ENCODE measurements around the gene IFNL1. TPM values are rescaled to one million over a fixed set of nuclear protein-coding genes. Genes with fewer than 3 reads are reported as not detected.

The IFNL1 gene
- total RNA-seq (not detected), polyA plus RNA-seq (1 to 10 TPM in 1 of 2 donors, not detected in 1; 1.6 TPM)

DNA sequence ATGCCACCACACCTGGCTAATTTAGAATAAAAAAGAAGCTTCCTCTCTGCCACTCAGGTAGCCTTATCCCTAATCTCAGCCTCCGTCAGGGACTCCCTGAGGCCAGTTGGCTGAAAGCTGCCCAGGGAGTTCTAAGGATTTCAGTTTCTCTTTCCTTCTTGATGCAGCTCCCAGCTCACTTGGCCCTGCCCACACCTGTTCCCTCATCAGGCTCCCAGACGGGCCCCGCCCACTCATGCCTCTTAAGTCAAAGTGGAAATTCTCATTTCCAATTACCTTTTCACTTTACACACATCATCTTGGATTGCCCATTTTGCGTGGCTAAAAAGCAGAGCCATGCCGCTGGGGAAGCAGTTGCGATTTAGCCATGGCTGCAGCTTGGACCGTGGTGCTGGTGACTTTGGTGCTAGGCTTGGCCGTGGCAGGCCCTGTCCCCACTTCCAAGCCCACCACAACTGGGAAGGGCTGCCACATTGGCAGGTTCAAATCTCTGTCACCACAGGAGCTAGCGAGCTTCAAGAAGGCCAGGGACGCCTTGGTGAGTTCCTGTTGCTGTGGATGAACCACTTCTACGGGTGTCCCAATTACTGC is at the start of gene IFNL1:
Gene IFNL1 (plus strand): TSS at position 353 of the 591 bp plus-strand sequence. CDS start 15 bp downstream, at position 368.
- ChIA-PET CTCF (ENCODE audit: partially characterized antibody) (no interaction called here), POLR2A (ENCODE audit: partially characterized antibody) (interaction anchor here (1.1 kb wide), 1 partner anchor 46 kb away, joined by 3 read pairs; the partner anchor contains the start of gene SAMD4B)
- no peak within 1 kb of the TSS for H3K27ac ChIP-seq (ENCODE audit: low read depth, low read length)

DNA sequence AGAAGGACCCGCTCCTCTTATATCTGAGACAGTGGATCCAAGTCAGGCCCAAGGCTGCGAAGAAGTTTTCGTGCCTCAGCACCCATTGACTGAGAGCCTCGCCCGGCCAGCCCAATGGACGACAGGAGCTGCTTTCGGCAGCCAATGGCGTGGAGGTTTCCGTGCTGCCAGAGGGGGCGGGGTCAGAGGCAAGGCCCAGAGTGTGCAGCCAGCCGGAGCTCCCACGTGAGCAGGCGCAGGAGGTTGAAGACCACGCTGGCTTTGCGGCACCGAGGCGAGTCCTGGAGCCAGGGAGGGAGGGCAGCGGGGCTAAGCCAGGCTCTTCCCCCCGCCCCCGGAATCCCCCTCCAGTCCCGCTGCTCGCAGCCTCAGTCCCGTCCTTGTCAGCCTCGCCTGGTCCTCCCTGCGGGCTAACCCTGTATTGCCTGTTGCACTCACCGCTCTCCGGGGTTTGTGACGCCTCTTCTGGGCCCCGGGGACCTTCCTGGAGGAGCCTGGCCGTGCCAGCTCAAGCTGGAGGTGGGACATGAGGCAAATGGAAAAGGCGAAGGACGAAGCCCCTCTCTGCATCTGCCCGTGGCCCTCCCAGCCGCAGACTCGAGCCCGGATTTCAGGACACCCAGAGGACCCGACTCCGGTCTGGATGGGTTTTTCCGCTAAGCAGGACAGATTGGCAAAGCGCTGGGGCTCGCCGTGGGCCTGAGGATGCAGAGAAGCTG is 49.1 kb upstream of the IFNL1 start:
- POLR2A ChIA-PET (ENCODE audit: partially characterized antibody) = interaction anchor here (0.8 to 1.0 kb wide), 2 partner anchors 120 to 144 kb away, joined by 3 read pairs; partner anchors contain the start of genes MED29 and PAF1
- H3K27me3 Mint-ChIP-seq = peaks cover 1 to 4% of the 10 kb centered on the region in 2 donors
- Histone ChIP-seq H3K36me3 (ENCODE audit: insufficient read depth, low read length) (no peaks in the 10 kb centered on the region), H3K4me1 (ENCODE audit: insufficient read depth, low read length) (no peaks in the 10 kb centered on the region), H3K9me3 (ENCODE audit: control insufficient read depth in 1 of 2, low read length in 2 of 2) (no peaks in the 10 kb centered on the region), H3K27ac (ENCODE audit: low read depth, low read length) (no peak overlapping the region), H3K27me3 (ENCODE audit: insufficient read depth, low read length) (no peaks in the 10 kb centered on the region), H3K4me3 (ENCODE audit: low read length in 2 of 2) (no peak overlapping the region)
- intact Hi-C loops (cut with micrococcal nuclease) = no loop called here
- H3K4me3 Mint-ChIP-seq = peak overlapping the region; percentile 36 to 73 (median 56)
- CTCF ChIA-PET (ENCODE audit: partially characterized antibody) = no interaction called here
- H3K9me3 Mint-ChIP-seq = no peaks in the 10 kb centered on the region
- DNase-seq = peak in 3 of 5 donors; percentile 22 to 56 (median 30)
- H3K36me3 Mint-ChIP-seq = no peaks in the 10 kb centered on the region
- peaks cover 0 to 4% (median 3%) of the 10 kb centered on the region in 4 donors for H3K4me1 Mint-ChIP-seq
- H3K27ac Mint-ChIP-seq = no peak overlapping the region

More for the DNA sequence above, at the start of gene IFNL1:
- no peaks in the 10 kb centered on the region for H3K9me3 ChIP-seq (ENCODE audit: control insufficient read depth in 1 of 2, low read length in 2 of 2)
- peaks cover 0 to 1% (median 0%) of the 10 kb centered on the region in 8 donors for H3K9me3 Mint-ChIP-seq
- no peak within 1 kb of the TSS for H3K4me3 ChIP-seq (ENCODE audit: low read length in 2 of 2)
- intact Hi-C loops (cut with micrococcal nuclease) = no loop called here
- no peaks in the 10 kb centered on the region for H3K27me3 ChIP-seq (ENCODE audit: insufficient read depth, low read length)
- H3K27ac Mint-ChIP-seq = peak within 1 kb of the TSS in 3 of 7 donors; percentile 54 to 84 (median 74)
- peaks cover 2 to 4% of the 10 kb centered on the region in 2 donors for H3K27me3 Mint-ChIP-seq
- peaks cover 15% of the 10 kb centered on the region for H3K4me1 ChIP-seq (ENCODE audit: insufficient read depth, low read length)
- H3K4me1 Mint-ChIP-seq = peaks cover 10 to 33% (median 20%) of the 10 kb centered on the region in 4 donors
- DNase-seq = no peak
- no peaks in the 10 kb centered on the region for H3K36me3 Mint-ChIP-seq
- no peaks in the 10 kb centered on the region for H3K36me3 ChIP-seq (ENCODE audit: insufficient read depth, low read length)
- peak within 1 kb of the TSS in 2 of 8 donors; percentile 31 to 46 for H3K4me3 Mint-ChIP-seq

- no peaks in the 10 kb centered on the region for H3K36me3 Mint-ChIP-seq
- H3K27me3 Mint-ChIP-seq = peaks cover 1 to 4% of the 10 kb centered on the region in 2 donors
- ChIA-PET CTCF (ENCODE audit: partially characterized antibody) (no interaction called here), POLR2A (ENCODE audit: partially characterized antibody) (interaction anchor here (0.8 to 1.0 kb wide), 2 partner anchors 121 to 143 kb away, joined by 3 read pairs; partner anchors contain the start of genes MED29 and PAF1)
- no peaks in the 10 kb centered on the region for H3K9me3 Mint-ChIP-seq
- DNase-seq = peak in 2 of 5 donors; percentile 14 to 17
- Histone ChIP-seq H3K4me3 (ENCODE audit: low read length in 2 of 2) (no peak overlapping the region), H3K4me1 (ENCODE audit: insufficient read depth, low read length) (no peaks in the 10 kb centered on the region), H3K27ac (ENCODE audit: low read depth, low read length) (no peak overlapping the region), H3K36me3 (ENCODE audit: insufficient read depth, low read length) (no peaks in the 10 kb centered on the region), H3K9me3 (ENCODE audit: control insufficient read depth in 1 of 2, low read length in 2 of 2) (no peaks in the 10 kb centered on the region), H3K27me3 (ENCODE audit: insufficient read depth, low read length) (no peaks in the 10 kb centered on the region)
- intact Hi-C loops (cut with micrococcal nuclease) = no loop called here
- no peak overlapping the region for H3K27ac Mint-ChIP-seq
- H3K4me3 Mint-ChIP-seq = peak overlapping the region in 2 of 8 donors; percentile 13 to 27
- H3K4me1 Mint-ChIP-seq = peaks cover 0 to 7% (median 3%) of the 10 kb centered on the region in 4 donors
These were observed 48.2 kb upstream of the IFNL1 start for GRCh38 chr19:39247701-39248664.

- no peak within 1 kb of the TSS for H3K27ac ChIP-seq (ENCODE audit: low read depth, low read length)
- intact Hi-C loops (cut with micrococcal nuclease) = no loop called here
- no peaks in the 10 kb centered on the region for H3K9me3 ChIP-seq (ENCODE audit: control insufficient read depth in 1 of 2, low read length in 2 of 2)
- Mint-ChIP-seq H3K4me1 (peaks cover 0 to 7% (median 3%) of the 10 kb centered on the region in 4 donors), H3K27me3 (peaks cover 1 to 4% of the 10 kb centered on the region in 2 donors), H3K27ac (no peak within 1 kb of the TSS), H3K9me3 (no peaks in the 10 kb centered on the region), H3K4me3 (peak within 1 kb of the TSS in 4 of 8 donors; percentile 13 to 56 (median 32)), H3K36me3 (no peaks in the 10 kb centered on the region)
- H3K36me3 ChIP-seq (ENCODE audit: insufficient read depth, low read length) = no peaks in the 10 kb centered on the region
- H3K27me3 ChIP-seq (ENCODE audit: insufficient read depth, low read length) = no peaks in the 10 kb centered on the region
- ChIA-PET POLR2A (ENCODE audit: partially characterized antibody) (no interaction called here), CTCF (ENCODE audit: partially characterized antibody) (interaction anchor here (1.2 kb wide), 1 partner anchor 49 kb away, joined by 3 read pairs; no protein-coding TSS in a partner anchor)
- H3K4me3 ChIP-seq (ENCODE audit: low read length in 2 of 2) = no peak within 1 kb of the TSS
- DNase-seq = no peak
- H3K4me1 ChIP-seq (ENCODE audit: insufficient read depth, low read length) = no peaks in the 10 kb centered on the region
These were observed 47.4 kb upstream of the IFNL1 start, which contains the start of gene IFNL4 for GRCh38 chr19:39248806-39249205. Gene IFNL4, minus strand, starts transcription at chr19:39248856.

- intact Hi-C loops (cut with micrococcal nuclease) = no loop called here
- Histone ChIP-seq H3K27ac (ENCODE audit: low read depth, low read length) (no peak overlapping the region), H3K27me3 (ENCODE audit: insufficient read depth, low read length) (no peaks in the 10 kb centered on the region), H3K36me3 (ENCODE audit: insufficient read depth, low read length) (no peaks in the 10 kb centered on the region), H3K4me3 (ENCODE audit: low read length in 2 of 2) (no peak overlapping the region), H3K9me3 (ENCODE audit: control insufficient read depth in 1 of 2, low read length in 2 of 2) (no peaks in the 10 kb centered on the region), H3K4me1 (ENCODE audit: insufficient read depth, low read length) (no peaks in the 10 kb centered on the region)
- H3K4me1 Mint-ChIP-seq = peaks cover 0 to 7% (median 3%) of the 10 kb centered on the region in 4 donors
- POLR2A ChIA-PET (ENCODE audit: partially characterized antibody) = no interaction called here
- no peak overlapping the region for H3K27ac Mint-ChIP-seq
- no peak for DNase-seq
- H3K36me3 Mint-ChIP-seq = no peaks in the 10 kb centered on the region
- CTCF ChIA-PET (ENCODE audit: partially characterized antibody) = no interaction called here
- no peak overlapping the region for H3K4me3 Mint-ChIP-seq
- H3K27me3 Mint-ChIP-seq = peaks cover 1 to 4% of the 10 kb centered on the region in 2 donors
- H3K9me3 Mint-ChIP-seq = no peaks in the 10 kb centered on the region
These were observed 45.1 kb upstream of the IFNL1 start for GRCh38 chr19:39251081-39251480.

- intact Hi-C loops (cut with micrococcal nuclease) = no loop called here
These were observed 44.4 kb upstream of the IFNL1 start for GRCh38 chr19:39251846-39252245.

More at GRCh38 chr19:39251846-39252245, 44.4 kb upstream of the IFNL1 start:
- ChIA-PET POLR2A (ENCODE audit: partially characterized antibody) (no interaction called here), CTCF (ENCODE audit: partially characterized antibody) (no interaction called here)
- no peak for DNase-seq
- Histone ChIP-seq H3K36me3 (ENCODE audit: insufficient read depth, low read length) (no peaks in the 10 kb centered on the region), H3K27me3 (ENCODE audit: insufficient read depth, low read length) (no peaks in the 10 kb centered on the region), H3K4me1 (ENCODE audit: insufficient read depth, low read length) (no peaks in the 10 kb centered on the region), H3K9me3 (ENCODE audit: control insufficient read depth in 1 of 2, low read length in 2 of 2) (no peaks in the 10 kb centered on the region), H3K27ac (ENCODE audit: low read depth, low read length) (no peak overlapping the region), H3K4me3 (ENCODE audit: low read length in 2 of 2) (no peak overlapping the region)
- peaks cover 0 to 4% (median 0%) of the 10 kb centered on the region in 8 donors for H3K9me3 Mint-ChIP-seq
- H3K36me3 Mint-ChIP-seq = no peaks in the 10 kb centered on the region
- H3K27me3 Mint-ChIP-seq = peaks cover 5 to 8% of the 10 kb centered on the region in 2 donors
- peak overlapping the region in 2 of 7 donors; percentile 3 to 83 for H3K27ac Mint-ChIP-seq
- no peak overlapping the region for H3K4me3 Mint-ChIP-seq
- H3K4me1 Mint-ChIP-seq = peaks cover 0 to 7% (median 3%) of the 10 kb centered on the region in 4 donors

Data from CD4-positive, alpha-beta memory T cell (primary cell).